Effector memory CD4-positive, alpha-beta T cell (primary cell): ENCODE results near the gene MAP2.

ENCODE experiments used
- DNase-seq, 3 donors: peaks; one replicate each; pipeline ENCODE4 v3.0.0-alpha.2; 2020
- H3K27ac ChIP-seq: 2 replicates; pipeline ENCODE4 v1.7.0; 2013; ENCODE audit warnings: mild to moderate bottlenecking, low read length, moderate library complexity; ENCODE audit not compliant: insufficient read depth, poor library complexity, severe bottlenecking
- H3K27me3 ChIP-seq: replicated peaks from 2 replicates; pipeline ENCODE4 v1.7.0; 2013; ENCODE audit warnings: mild to moderate bottlenecking, low read length; ENCODE audit not compliant: insufficient read depth, control insufficient read depth, poor library complexity, severe bottlenecking
- H3K36me3 ChIP-seq: 2 replicates; pipeline ENCODE4 v1.7.0; 2013; ENCODE audit warnings: mild to moderate bottlenecking, low read length, moderate library complexity; ENCODE audit not compliant: control insufficient read depth, insufficient read depth
- H3K4me1 ChIP-seq: 2 replicates; pipeline ENCODE4 v1.7.0; 2013; ENCODE audit warnings: low read length, mild to moderate bottlenecking; ENCODE audit not compliant: control insufficient read depth, insufficient read depth, poor library complexity, severe bottlenecking
- H3K4me3 ChIP-seq: 2 replicates; pipeline ENCODE4 v1.7.0; 2013; ENCODE audit warnings: low read length, low read depth, mild to moderate bottlenecking; ENCODE audit not compliant: insufficient read depth, poor library complexity, severe bottlenecking
- H3K9me3 ChIP-seq: 2 replicates; pipeline ENCODE4 v1.7.0; 2013; ENCODE audit warnings: mild to moderate bottlenecking, low read length, moderate library complexity; ENCODE audit not compliant: control insufficient read depth

MAP2 gene

DNA sequence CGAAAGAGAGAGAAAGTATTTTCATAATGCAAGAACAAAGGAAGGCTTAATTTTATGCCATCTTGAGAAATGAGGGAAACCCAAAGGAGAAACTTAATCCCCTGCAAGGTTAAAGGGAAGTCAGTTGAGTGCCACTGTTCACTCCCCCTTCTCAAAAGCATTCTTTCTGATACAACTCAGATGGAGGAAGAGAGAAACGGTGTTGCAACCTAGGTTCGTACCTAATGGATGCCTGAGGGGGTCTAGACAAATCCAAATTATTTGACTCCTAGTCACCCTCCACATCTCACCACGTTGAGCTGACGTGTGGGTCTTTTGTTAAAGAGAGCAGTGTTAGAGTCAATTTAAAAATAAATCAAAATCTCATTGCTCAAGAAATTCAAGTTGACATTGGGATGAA is 295.2 kb downstream of the MAP2 start:
- Histone ChIP-seq H3K27ac (no peak overlapping the region), H3K4me1 (no peaks in the 10 kb centered on the region), H3K9me3 (no peaks in the 10 kb centered on the region), H3K36me3 (no peaks in the 10 kb centered on the region), H3K4me3 (no peak overlapping the region), H3K27me3 (no peaks in the 10 kb centered on the region)
- DNase-seq: no peak

- H3K36me3 ChIP-seq: no peaks in the 10 kb centered on the region
- H3K4me3 ChIP-seq: no peak overlapping the region
- no peaks in the 10 kb centered on the region for H3K9me3 ChIP-seq
- no peak for DNase-seq
- no peaks in the 10 kb centered on the region for H3K27me3 ChIP-seq
- H3K27ac ChIP-seq: no peak overlapping the region
- H3K4me1 ChIP-seq: no peaks in the 10 kb centered on the region
Observed at GRCh38 chr2:209721497-209721896, 297.6 kb downstream of the MAP2 start.

GRCh38 chr2:209726311-209726710 is 302.5 kb downstream of the MAP2 start:
- no peaks in the 10 kb centered on the region for H3K36me3 ChIP-seq

GRCh38 chr2:209727077-209727476 is 303.2 kb downstream of the MAP2 start:
- Histone ChIP-seq H3K27ac (no peak overlapping the region), H3K4me1 (no peaks in the 10 kb centered on the region), H3K36me3 (no peaks in the 10 kb centered on the region), H3K9me3 (no peaks in the 10 kb centered on the region), H3K27me3 (no peaks in the 10 kb centered on the region), H3K4me3 (no peak overlapping the region)
- DNase-seq: no peak

More at GRCh38 chr2:209726311-209726710, 302.5 kb downstream of the MAP2 start:
- Histone ChIP-seq H3K9me3 (no peaks in the 10 kb centered on the region), H3K4me3 (no peak overlapping the region), H3K4me1 (no peaks in the 10 kb centered on the region), H3K27me3 (no peaks in the 10 kb centered on the region), H3K27ac (no peak overlapping the region)
- DNase-seq: no peak

GRCh38 chr2:209734805-209735204 is 311.0 kb downstream of the MAP2 start:
- no peaks in the 10 kb centered on the region for H3K9me3 ChIP-seq
- no peaks in the 10 kb centered on the region for H3K4me1 ChIP-seq
- no peak for DNase-seq
- no peaks in the 10 kb centered on the region for H3K36me3 ChIP-seq
- no peak overlapping the region for H3K4me3 ChIP-seq
- no peak overlapping the region for H3K27ac ChIP-seq
- H3K27me3 ChIP-seq: no peaks in the 10 kb centered on the region

DNA sequence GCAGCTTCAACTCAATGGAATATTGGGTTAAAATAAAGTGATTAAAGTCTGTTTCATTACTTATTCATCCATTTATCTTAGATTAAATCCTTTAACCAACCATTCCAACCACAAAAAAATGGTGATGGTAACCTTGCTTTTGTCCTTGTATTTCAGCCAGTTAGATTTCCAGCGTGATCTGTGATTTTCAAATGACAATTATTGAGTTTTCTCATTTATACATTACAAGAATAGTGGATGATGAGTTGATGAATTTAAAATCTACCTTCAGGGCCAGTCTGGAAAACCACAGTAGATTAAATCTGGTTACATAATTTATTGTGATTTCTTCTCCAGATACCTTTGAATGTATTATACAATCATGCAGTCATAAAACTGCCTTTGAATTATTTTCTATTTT is 318.1 kb downstream of the MAP2 start:
- Histone ChIP-seq H3K4me1 (no peaks in the 10 kb centered on the region), H3K27ac (no peak overlapping the region), H3K36me3 (no peaks in the 10 kb centered on the region), H3K27me3 (no peaks in the 10 kb centered on the region), H3K9me3 (no peaks in the 10 kb centered on the region), H3K4me3 (no peak overlapping the region)
- no peak for DNase-seq

DNA sequence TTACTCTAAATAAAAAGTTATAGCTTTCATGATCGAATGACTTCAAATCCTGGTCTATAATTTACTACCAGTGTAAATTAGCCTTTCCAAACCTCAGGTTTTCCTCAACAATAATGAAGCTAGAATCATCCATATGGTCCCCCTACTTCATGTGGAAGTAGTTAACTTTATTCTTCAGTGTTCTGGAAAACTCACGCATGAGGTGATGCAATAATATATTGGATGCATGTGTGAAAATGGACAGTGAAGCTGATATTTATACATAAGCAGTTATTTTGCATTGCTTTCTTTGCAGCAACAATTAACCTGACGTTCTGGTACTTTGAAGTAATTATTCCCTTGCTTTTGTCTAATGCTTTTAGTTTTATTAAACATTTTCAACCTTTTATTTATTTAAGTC is 329.2 kb downstream of the MAP2 start:
- H3K9me3 ChIP-seq: no peaks in the 10 kb centered on the region
- no peak overlapping the region for H3K4me3 ChIP-seq
- no peaks in the 10 kb centered on the region for H3K4me1 ChIP-seq
- H3K27me3 ChIP-seq: no peaks in the 10 kb centered on the region
- no peak for DNase-seq
- no peak overlapping the region for H3K27ac ChIP-seq
- H3K36me3 ChIP-seq: no peaks in the 10 kb centered on the region

DNA sequence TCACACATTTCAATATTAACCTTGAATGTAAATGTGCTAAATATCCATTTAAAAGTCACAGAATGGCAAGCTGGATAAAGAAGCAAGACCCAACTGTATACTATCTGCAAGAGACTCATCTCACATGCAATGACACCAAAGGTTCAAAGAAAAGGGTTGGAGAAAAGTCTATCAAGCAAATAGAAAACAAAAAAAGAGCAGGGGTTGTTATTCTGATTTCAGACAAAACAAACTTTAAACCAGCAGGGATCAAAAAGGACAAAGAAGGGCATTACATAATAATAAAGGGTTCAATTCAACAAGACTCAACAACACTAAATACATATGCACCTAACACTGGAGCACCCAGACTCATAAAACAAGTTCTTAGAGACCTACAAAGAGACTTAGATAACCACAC is 333.3 kb downstream of the MAP2 start:
- Histone ChIP-seq H3K9me3 (no peaks in the 10 kb centered on the region), H3K27ac (no peak overlapping the region)
- no peak for DNase-seq

GRCh38 chr2:209761566-209761965 is 337.7 kb downstream of the MAP2 start:
- H3K27me3 ChIP-seq: no peaks in the 10 kb centered on the region
- no peak for DNase-seq
- H3K27ac ChIP-seq: no peak overlapping the region
- no peaks in the 10 kb centered on the region for H3K36me3 ChIP-seq
- H3K4me1 ChIP-seq: no peaks in the 10 kb centered on the region
- no peaks in the 10 kb centered on the region for H3K9me3 ChIP-seq
- no peak overlapping the region for H3K4me3 ChIP-seq

More for the DNA sequence above, 333.3 kb downstream of the MAP2 start:
- Histone ChIP-seq H3K4me1 (no peaks in the 10 kb centered on the region), H3K27me3 (no peaks in the 10 kb centered on the region), H3K36me3 (no peaks in the 10 kb centered on the region), H3K4me3 (no peak overlapping the region)

DNA sequence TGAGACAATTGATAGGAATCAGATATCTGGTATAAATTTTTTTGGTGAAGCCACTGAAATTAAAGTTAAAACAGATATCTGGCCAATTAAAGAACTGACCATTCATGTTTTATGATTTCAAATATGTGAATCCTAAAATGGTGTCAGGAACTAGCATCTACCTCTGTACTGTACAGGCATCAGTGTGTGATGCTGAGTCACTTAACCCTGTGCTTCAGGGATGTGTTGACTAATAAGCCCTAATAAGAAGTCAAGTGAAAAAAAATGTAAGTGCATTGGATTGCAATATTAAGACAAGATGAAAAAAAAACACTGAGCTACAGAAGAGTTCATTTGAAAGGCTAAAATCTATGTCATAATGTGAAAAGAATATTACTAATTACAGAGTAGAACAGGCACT is 338.7 kb downstream of the MAP2 start:
- H3K9me3 ChIP-seq: no peaks in the 10 kb centered on the region
- H3K27ac ChIP-seq: no peak overlapping the region
- H3K36me3 ChIP-seq: no peaks in the 10 kb centered on the region
- H3K4me3 ChIP-seq: no peak overlapping the region
- H3K27me3 ChIP-seq: no peaks in the 10 kb centered on the region
- no peak for DNase-seq
- H3K4me1 ChIP-seq: no peaks in the 10 kb centered on the region

GRCh38 chr2:209763106-209763505 is 339.3 kb downstream of the MAP2 start:
- no peak overlapping the region for H3K4me3 ChIP-seq
- no peaks in the 10 kb centered on the region for H3K9me3 ChIP-seq
- DNase-seq: no peak
- no peaks in the 10 kb centered on the region for H3K36me3 ChIP-seq
- no peak overlapping the region for H3K27ac ChIP-seq
- no peaks in the 10 kb centered on the region for H3K4me1 ChIP-seq
- no peaks in the 10 kb centered on the region for H3K27me3 ChIP-seq
